A673 (cell line): ENCODE measurements around the gene IRS1.

Experiments used
- EZH2 ChIP-seq: fragments of 200-600 bp; sonication (generic); IDR thresholded peaks from 2 replicates; pipeline ENCODE4 v1.6.1; 2017; ENCODE audit warnings: borderline replicate concordance, low read depth, mild to moderate bottlenecking, mixed read lengths, antibody characterized with exemption, low read length; ENCODE audit not compliant: poor library complexity, severe bottlenecking
- TF ChIP-seq, protein P1 (sequence below): fragments of 300-800, 200-600 bp; sonication (generic); conservative IDR thresholded peaks from 2 replicates; pipeline ENCODE4 v1.5.1; 2017; ENCODE audit warnings: low read depth, mild to moderate bottlenecking, antibody characterized with exemption, low read length, moderate library complexity, mixed read lengths

DNA sequence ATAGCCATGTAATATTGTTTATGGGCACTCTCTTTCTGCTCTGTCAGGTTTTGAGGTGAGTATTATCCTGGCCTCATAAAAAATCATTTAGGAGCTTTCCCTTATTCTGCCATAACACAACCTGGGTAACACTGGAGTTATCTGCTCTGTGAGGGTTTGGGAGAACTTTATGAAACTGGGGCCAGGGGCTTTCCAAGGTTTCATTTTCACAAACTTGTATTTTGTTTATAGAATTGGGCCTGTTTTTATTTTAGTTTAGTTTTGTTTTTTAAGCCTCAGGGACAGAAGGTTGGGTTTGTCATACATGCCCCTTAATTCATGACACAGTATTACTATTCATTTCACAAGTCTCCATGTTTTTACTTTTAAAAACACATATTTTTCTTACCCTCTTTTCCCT is 83.5 kb downstream of the IRS1 start:
- TF ChIP-seq, protein P1, sequence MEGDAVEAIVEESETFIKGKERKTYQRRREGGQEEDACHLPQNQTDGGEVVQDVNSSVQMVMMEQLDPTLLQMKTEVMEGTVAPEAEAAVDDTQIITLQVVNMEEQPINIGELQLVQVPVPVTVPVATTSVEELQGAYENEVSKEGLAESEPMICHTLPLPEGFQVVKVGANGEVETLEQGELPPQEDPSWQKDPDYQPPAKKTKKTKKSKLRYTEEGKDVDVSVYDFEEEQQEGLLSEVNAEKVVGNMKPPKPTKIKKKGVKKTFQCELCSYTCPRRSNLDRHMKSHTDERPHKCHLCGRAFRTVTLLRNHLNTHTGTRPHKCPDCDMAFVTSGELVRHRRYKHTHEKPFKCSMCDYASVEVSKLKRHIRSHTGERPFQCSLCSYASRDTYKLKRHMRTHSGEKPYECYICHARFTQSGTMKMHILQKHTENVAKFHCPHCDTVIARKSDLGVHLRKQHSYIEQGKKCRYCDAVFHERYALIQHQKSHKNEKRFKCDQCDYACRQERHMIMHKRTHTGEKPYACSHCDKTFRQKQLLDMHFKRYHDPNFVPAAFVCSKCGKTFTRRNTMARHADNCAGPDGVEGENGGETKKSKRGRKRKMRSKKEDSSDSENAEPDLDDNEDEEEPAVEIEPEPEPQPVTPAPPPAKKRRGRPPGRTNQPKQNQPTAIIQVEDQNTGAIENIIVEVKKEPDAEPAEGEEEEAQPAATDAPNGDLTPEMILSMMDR, result no peak
- no peak for TF ChIP-seq EZH2
